Medulla oblongata (tissue), 1 donor: Measurements from ENCODE around the gene ZBTB16.

Source experiments
- DNase-seq: peaks from one replicate; pipeline ENCODE4 v3.0.0-alpha.2; 2015; ENCODE audit errors: extremely low spot score

The ZBTB16 gene

GRCh38 chr11:114106986-114107385, 47.5 kb downstream of the ZBTB16 start:
- no peak for DNase-seq

- DNase-seq, result no peak
Observed at GRCh38 chr11:114108501-114109205, 49.1 kb downstream of the ZBTB16 start.

- DNase-seq, result no peak
Observed at GRCh38 chr11:114109206-114110090, 49.9 kb downstream of the ZBTB16 start.

GRCh38 chr11:114110123-114110522, 50.6 kb downstream of the ZBTB16 start:
- no peak for DNase-seq

- DNase-seq, result peak; percentile 78
Observed at GRCh38 chr11:114110952-114111947, 51.7 kb downstream of the ZBTB16 start.

- DNase-seq, result no peak
Observed at GRCh38 chr11:114115451-114115928, 56.0 kb downstream of the ZBTB16 start.

- DNase-seq, result no peak
Observed at GRCh38 chr11:114116357-114116756, 56.8 kb downstream of the ZBTB16 start.

- no peak for DNase-seq
Observed at GRCh38 chr11:114116800-114117199, 57.3 kb downstream of the ZBTB16 start.

GRCh38 chr11:114120606-114121005, 61.1 kb downstream of the ZBTB16 start:
- DNase-seq, result no peak

- DNase-seq, result no peak
Observed at GRCh38 chr11:114121138-114121537, 61.6 kb downstream of the ZBTB16 start.

- no peak for DNase-seq
Observed at GRCh38 chr11:114121804-114122504, 62.4 kb downstream of the ZBTB16 start.

- DNase-seq, result no peak
Observed at GRCh38 chr11:114122686-114123085, 63.2 kb downstream of the ZBTB16 start.

GRCh38 chr11:114123692-114124330, 64.3 kb downstream of the ZBTB16 start:
- DNase-seq, result no peak

- DNase-seq, result no peak
Observed at GRCh38 chr11:114124601-114125144, 65.2 kb downstream of the ZBTB16 start.

- no peak for DNase-seq
Observed at GRCh38 chr11:114125531-114125930, 66.0 kb downstream of the ZBTB16 start.

- DNase-seq, result no peak
Observed at GRCh38 chr11:114125959-114126358, 66.4 kb downstream of the ZBTB16 start.

- no peak for DNase-seq
Observed at GRCh38 chr11:114128399-114128798, 68.9 kb downstream of the ZBTB16 start.

GRCh38 chr11:114129142-114129541, 69.6 kb downstream of the ZBTB16 start:
- no peak for DNase-seq

GRCh38 chr11:114129699-114130098, 70.2 kb downstream of the ZBTB16 start:
- no peak for DNase-seq

GRCh38 chr11:114130115-114130576, 70.6 kb downstream of the ZBTB16 start:
- DNase-seq, result no peak
